ENCODE measurements around the gene CCL4. TPM values are rescaled to one million over a fixed set of nuclear protein-coding genes. Genes with fewer than 3 reads are reported as not detected.
"Not testable (repeated sequence)": the region's sequence is repeated elsewhere in the genome, so short reads cannot be mapped to it uniquely, and the experiment has no call there.

The CCL4 gene
- 10 to 100 TPM in 3 of 4 donors, 1 to 10 TPM in 1; 8.6 to 13.3 (median 11.3) TPM for total RNA-seq

DNA sequence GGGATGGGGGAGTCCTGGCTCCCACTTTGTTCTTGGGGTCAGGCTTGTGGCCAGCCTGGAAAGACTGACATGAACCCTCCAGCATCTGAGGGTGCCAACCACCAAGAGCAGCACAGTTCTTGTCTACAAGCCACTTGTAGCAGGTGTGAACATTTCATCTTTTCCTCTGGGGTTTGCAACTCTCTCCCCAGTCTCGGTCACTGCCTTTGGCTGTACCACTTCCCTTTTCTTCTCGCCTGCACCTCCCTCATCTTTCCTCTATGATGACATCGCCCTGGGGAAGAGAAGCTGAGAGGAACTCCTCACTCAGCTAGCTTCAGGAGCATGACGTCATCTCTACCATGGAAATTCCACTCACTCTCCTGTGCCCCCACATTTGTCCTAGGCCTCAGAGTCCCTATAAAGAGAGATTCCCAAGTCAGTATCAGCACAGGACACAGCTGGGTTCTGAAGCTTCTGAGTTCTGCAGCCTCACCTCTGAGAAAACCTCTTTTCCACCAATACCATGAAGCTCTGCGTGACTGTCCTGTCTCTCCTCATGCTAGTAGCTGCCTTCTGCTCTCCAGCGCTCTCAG is at the start of gene CCL4:
Gene CCL4 (plus strand): TSS at position 427 of the 575 bp plus-strand sequence. CDS start 79 bp downstream, at position 506.
- not testable (repeated sequence) for ATAC-seq (ENCODE audit: low FRiP score); DNase-seq (ENCODE audit: low spot score)

DNA sequence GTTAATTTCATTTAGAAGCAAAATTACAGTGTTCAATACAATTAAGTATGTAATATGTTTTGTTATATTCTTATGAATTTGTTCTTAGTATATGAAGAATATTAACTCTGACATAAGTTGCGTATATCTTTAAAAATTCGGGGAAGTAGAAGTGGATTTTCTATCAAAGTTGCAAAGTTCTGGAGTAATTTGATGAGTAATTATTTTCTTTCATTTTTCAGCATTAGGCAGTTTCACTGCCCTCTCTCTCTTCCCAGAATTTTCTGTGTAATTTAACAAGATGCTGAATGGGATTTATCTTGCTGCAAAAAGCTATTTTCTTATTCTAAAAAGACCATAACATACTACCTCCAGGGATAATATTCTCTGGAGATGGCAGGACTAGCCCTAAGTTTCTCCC is 48.5 kb upstream of the CCL4 start:
- ATAC-seq (ENCODE audit: low FRiP score) (no peak), DNase-seq (ENCODE audit: low spot score) (no peak)
- TF ChIP-seq, protein P1, sequence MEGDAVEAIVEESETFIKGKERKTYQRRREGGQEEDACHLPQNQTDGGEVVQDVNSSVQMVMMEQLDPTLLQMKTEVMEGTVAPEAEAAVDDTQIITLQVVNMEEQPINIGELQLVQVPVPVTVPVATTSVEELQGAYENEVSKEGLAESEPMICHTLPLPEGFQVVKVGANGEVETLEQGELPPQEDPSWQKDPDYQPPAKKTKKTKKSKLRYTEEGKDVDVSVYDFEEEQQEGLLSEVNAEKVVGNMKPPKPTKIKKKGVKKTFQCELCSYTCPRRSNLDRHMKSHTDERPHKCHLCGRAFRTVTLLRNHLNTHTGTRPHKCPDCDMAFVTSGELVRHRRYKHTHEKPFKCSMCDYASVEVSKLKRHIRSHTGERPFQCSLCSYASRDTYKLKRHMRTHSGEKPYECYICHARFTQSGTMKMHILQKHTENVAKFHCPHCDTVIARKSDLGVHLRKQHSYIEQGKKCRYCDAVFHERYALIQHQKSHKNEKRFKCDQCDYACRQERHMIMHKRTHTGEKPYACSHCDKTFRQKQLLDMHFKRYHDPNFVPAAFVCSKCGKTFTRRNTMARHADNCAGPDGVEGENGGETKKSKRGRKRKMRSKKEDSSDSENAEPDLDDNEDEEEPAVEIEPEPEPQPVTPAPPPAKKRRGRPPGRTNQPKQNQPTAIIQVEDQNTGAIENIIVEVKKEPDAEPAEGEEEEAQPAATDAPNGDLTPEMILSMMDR (IDR thresholded peaks at IDR 0.05) = no peak

DNA sequence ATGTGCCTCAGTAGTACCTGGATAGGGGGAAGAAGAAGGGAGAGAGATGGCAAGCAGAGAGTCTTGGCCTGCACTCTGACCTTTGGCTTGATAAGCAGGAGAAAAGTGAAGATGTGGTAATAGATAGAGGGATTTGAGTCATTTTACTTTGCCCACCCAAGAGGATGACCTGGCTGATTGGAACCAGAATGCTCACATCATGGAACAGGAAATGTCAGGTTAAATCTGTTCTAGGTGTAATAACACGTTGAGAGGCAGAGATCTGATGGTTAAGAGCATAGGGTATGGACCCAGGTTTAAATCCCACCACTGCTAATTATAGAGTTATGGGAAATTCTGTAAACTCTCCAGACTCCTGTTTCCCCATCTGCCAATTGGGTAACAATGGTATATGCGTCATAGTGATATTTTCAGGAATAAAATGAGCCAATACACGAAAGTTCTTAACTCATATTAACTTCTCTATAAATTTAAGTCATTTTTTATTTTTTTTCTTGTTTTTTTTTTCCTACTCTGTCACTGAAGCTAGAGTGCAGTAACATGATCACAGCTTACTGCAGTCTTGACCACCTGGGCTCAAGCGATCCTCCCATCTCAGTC is 47.6 kb upstream of the CCL4 start:
- ATAC-seq (ENCODE audit: low FRiP score) (no peak), DNase-seq (ENCODE audit: low spot score) (no peak)
- TF ChIP-seq, protein P1 (IDR thresholded peaks at IDR 0.05) = no peak

DNA sequence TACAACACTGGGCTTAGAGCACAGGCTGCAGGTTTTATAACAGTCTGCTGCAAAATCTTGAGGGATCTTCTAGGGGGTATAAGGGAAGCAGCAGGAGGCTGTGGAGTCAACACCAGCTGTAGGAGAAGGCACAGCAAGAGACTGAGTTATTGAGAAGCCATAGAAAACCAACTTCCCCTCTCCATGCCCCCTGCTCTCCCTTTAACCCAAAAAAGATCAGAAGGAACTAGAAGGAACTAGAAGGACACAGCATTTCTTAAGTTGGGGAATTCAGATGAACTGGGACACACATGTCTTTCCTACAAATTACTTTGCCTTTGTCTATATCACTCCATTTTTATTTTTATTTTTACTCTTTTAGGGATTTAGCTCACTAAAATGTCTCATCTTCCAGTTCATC is 45.7 kb upstream of the CCL4 start:
- DNase-seq (ENCODE audit: low spot score) = no peak
- TF ChIP-seq, protein P1 (IDR thresholded peaks at IDR 0.05) = no peak
- ATAC-seq (ENCODE audit: low FRiP score) = no peak

DNA sequence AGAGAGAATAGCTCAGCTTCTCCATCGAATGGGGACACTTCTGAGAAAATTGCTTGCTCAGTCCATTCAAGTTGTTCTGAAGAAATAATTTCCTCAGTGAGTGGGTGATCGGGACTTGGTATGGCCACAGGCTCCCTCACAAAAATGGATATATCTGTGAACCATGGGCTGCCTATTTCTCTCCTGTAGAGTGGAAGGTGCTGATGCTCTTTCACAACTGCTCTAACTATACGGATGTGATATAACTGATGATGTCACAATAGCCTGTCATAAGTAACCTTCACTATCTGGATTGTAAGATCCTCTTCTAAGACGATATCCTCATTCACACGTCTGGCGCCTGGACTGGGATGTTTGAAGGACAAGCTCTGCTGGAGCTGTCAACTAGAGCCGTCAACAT is 44.2 kb upstream of the CCL4 start:
- DNase-seq (ENCODE audit: low spot score) (no peak), ATAC-seq (ENCODE audit: low FRiP score) (no peak)
- TF ChIP-seq, protein P1 (IDR thresholded peaks at IDR 0.05) = no peak

DNA sequence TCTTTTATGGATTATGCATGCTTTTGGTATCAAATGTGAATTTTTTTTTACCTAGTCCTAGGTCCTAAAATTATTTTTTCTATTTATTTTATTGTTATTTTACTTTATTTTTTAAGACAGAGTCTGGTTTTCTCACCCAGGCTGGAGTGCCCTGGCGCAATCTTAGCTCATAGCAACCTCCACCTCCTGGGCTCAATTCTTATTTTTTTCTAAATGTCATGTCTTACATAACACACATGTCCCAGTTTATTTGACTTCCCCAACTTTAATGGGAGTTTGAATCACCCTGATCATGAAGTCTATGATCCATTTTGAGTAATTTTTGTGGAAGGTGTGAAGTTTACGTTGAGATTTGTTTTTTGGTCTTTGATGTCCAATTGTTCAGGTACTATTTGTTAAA is 42.8 kb upstream of the CCL4 start:
- DNase-seq (ENCODE audit: low spot score) = no peak
- ATAC-seq (ENCODE audit: low FRiP score) = no peak
- TF ChIP-seq, protein P1 (IDR thresholded peaks at IDR 0.05) = no peak

DNA sequence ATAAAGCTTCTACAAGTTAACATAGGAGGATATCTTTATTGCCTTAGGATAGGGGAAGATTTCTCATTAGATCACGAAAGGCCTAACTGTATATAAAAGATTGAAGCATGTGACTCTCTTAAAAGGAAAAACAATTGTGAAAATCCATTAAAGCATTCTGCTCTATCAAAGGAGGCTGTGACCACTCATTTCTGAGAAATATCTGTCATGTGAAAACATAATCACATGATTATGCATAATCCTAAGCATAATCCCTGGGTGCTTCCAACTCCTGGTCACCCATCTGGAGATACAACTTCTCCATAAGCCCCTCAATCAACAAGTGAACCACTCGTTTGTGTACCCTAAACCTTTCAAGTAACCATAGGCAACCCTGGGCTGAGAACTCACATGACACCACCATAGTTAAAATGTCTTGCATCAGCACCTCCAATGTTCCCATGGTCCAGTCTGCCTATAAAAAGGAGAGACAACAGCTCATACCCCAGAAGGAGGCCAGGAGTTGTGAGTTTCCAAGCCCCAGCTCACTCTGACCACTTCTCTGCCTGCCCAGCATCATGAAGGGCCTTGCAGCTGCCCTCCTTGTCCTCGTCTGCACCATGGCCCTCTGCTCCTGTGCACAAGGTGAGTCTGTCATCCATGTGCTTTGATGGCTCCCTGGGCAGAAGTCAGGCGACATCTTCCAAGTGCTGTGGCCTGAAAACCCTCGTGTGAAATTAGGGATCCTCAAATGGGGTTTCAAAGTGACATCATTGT is 39.7 kb upstream of the CCL4 start, which contains the start of gene CCL18:
Gene CCL18 (plus strand): TSS at position 487 of the 756 bp plus-strand sequence. CDS start 71 bp downstream, at position 558.
- no peak for ATAC-seq (ENCODE audit: low FRiP score)

More for the DNA sequence above, 39.7 kb upstream of the CCL4 start, which contains the start of gene CCL18:
- TF ChIP-seq, protein P1 (IDR thresholded peaks at IDR 0.05) = no peak
- DNase-seq (ENCODE audit: low spot score) = no peak
